ENCODE measurements around the gene CYP11A1.

Gene CYP11A1

DNA sequence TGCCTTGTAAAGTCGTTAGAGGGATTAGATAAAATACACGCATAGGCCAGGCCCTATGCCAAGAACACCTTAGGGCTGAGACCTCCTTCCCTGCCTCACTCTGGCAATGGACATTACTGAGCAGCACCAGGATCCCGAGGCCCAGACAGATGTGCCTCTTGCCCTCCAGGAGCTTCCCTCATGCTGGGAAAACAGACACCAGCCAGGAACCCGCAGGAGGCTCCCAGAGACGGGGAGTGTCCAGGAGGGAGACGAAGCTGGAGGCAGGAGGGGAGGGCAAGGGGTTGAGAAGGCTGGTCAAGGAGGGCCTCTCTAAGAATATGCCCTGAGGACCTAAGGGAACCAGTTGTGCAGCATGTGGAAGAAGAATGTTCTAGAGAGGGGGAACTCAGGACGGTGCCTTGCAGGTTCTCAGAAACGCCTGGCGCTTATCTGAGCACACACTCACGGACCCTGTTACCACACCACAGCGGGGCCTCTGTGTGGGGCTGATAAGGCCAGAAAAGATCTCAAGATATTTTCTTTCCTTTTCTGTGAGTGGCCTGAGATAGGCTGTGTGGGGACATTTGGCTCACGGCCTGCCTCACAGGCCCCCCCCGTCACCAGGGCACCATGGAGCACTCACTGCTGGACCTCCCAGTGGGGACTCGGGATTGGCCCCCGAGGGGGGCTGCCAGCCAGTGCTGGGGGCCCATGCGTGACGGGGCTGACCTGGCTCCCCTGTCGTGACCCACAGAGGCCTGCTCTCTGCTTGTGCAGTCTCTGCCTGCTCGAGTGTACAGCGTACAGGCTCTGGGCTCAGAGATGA, 22.0 kb upstream of the CYP11A1 start:
- in situ Hi-C loops (cut with HindIII; ENCODE audit: low sequenced_read_pairs) = no loop called here

DNA sequence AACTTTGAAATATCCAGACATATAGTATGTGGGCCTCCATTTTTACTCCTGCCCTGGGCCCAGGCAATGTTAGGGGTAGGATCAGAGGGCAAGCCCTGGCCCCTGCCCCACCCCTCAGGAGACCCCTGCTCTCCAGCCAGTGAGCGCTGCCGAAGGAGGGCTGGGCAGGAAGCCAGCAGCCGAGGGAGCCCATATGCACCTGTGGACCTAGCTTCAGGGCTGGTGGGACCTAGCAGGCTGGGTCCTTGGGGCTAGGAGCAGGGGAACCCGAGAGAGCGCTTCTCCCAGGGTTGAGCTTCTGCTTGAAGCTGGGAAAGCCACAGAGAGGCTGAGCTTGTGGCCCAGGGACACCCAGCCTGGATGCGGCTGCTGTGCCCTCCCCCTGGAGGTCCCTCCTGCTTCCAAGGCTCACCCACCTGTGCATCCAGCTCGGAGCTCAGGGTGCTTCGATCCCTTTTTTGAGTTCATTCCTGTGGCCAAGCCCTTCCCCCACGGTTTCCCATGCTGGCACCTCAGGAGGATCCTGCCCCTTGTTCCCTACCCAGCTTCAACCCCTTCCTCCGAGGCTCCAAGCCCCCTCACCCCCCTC, 21.0 kb upstream of the CYP11A1 start:
- in situ Hi-C loops (cut with HindIII; ENCODE audit: low sequenced_read_pairs) = no loop called here

DNA sequence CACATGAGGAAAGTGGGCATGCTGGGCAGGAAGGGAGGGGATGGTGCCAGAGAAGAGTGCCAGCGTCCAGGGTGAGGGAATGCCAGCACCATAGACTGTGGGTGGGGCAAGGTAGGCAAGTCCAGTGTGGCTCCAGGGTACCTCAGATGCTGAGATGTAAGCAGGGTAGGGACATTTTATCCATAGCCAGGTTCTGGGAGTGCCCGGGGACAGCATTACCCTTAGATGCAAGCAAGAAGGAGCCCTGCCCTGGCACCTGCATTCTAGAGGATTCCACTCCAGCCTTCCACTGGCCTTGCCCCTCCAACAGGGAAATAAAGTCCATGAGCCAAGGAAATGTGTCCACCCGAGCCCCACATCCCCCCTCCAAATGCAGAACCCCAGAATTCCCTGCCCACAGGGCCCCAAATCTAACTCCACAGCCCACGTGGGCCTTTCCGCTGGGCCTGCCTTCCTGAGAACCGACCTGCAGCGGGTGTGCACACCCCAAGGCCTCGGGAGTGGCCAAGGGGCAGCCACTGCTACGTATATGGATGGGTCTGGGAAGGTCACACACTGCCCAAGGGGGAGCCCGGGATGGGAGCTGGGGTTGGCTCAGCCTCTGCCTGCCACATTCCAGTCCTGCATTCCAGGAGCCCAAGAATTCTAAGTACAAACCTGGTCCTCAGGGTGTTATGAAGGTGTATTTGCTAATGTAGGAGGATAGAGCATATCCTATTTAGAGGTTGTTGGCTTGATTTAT, 20.3 kb upstream of the CYP11A1 start:
- in situ Hi-C loops (cut with HindIII; ENCODE audit: low sequenced_read_pairs) = no loop called here

DNA sequence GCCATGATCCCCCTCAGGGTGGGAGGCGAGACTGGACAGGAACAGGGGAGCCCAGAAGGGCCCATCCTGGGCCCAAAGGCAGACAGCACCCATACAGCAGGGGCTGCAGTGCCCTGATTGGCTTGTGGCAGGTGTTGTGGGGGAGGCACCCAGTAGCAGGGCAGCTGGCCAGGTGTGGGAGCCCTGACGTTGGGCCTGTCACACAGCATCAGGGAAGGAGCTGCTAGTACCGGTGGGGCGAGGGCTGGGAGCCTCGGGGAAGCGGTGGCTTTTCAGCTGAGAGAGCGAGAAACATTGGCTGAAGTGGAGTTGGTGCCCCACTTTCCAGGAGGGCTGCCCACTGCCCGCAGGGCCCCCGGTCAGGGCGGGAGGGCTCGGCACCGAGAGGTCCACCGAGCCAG, 19.7 kb upstream of the CYP11A1 start:
- in situ Hi-C loops (cut with HindIII; ENCODE audit: low sequenced_read_pairs) = no loop called here

DNA sequence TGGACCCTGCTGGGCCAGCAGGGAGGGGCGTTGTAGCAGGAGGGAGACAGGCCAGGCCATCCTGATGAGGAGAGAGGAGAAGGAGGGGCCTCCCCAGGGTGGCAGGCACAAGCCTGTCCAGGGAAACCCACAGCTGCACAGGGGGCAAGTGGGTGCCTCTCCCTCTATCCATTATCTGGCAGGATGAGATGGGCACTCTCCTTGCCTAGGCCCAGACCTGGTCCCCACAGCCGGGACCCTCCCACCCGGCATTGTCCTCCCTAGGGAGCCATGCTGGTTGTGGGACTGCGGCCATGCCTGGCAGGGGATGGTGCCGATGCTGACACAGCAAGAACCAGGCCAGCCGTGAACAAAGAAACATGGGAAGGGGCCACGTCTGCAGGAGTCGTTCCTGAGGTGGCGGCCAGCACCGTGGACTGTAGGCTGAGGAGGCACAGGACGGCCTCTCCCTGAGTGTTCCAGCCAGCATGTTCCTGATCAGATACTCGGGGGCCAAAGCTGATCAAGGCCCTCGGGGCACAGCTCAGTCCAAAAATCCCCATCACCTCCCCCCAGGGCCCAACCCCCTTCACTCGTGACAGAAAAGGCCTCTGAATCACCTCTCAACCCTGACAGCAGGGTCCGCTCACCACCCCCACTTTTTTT, 19.2 kb upstream of the CYP11A1 start:
- in situ Hi-C loops (cut with HindIII; ENCODE audit: low sequenced_read_pairs) = no loop called here

DNA sequence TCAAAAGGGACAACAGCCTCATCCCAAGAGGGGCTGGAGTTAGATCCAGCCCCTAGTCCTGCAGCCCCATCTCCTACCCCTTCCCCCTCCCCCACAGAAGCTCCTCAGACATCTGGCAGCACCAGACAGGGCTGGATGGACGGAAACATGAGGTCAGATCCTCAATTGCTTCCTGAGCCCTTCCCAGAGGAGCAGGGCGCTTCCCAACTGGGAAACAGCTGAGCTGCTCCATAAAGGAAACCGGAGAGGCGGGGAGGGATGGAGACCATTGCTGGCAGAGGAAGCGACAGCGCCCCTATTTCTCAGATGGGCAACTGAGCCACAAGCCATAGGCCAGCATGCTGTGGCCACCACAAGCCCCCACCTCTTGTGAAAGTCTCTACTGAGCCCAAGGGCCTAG, 18.3 kb upstream of the CYP11A1 start:
- in situ Hi-C loops (cut with HindIII; ENCODE audit: low sequenced_read_pairs) = no loop called here

DNA sequence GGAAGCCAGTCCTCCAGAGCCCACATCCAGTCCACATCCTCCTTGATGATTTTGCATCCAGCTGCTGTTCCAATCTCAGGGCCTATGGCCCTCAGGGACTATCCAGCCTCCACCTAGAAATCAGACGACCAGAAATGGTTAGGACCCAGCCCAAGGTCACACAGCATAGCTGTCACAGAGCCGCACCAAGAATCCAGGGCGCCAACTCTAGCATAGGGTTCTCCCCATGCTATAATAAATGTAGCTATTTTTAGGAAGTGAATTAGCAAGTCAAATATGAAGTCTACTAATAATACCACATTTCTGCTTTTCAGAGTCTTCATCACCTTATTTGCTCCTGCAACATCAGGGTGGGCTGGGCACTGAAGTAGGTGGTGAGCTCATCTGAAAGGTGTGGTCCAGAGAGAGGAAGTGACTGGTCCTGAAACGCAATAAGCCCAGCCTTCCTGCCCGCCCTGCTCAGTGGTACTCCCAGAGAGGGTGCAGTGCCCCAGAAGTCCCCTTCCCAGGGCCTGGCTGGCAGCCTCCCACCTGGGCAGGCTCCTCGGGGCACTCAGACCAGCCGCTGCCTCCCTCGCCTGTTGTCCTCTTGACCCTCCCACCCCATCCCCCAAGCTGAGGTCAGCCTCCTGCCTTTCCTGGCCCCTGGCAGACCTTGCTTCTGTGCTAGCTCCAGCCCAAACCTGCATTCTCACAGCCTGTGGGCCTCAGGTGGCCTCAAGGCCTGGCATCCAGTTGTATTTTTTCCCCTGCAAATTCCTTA, 17.6 kb upstream of the CYP11A1 start:
- in situ Hi-C loops (cut with HindIII; ENCODE audit: low sequenced_read_pairs) = no loop called here

DNA sequence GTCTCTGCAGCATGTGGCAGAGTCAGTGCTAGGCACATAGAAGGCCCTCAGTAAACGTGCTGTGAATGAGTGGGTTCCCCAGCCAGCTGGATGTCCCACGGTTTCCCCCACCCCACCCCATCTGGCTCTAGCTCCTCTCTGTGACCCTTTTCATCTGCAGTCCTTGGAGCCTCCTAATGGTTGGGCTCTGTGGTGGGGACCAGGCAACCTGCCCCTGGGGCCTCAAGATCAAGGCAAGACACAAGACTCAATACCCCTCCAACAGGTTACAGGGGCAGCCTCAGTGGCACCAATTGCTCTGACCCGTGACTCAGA, 17.1 kb upstream of the CYP11A1 start:
- in situ Hi-C loops (cut with HindIII; ENCODE audit: low sequenced_read_pairs) = no loop called here

DNA sequence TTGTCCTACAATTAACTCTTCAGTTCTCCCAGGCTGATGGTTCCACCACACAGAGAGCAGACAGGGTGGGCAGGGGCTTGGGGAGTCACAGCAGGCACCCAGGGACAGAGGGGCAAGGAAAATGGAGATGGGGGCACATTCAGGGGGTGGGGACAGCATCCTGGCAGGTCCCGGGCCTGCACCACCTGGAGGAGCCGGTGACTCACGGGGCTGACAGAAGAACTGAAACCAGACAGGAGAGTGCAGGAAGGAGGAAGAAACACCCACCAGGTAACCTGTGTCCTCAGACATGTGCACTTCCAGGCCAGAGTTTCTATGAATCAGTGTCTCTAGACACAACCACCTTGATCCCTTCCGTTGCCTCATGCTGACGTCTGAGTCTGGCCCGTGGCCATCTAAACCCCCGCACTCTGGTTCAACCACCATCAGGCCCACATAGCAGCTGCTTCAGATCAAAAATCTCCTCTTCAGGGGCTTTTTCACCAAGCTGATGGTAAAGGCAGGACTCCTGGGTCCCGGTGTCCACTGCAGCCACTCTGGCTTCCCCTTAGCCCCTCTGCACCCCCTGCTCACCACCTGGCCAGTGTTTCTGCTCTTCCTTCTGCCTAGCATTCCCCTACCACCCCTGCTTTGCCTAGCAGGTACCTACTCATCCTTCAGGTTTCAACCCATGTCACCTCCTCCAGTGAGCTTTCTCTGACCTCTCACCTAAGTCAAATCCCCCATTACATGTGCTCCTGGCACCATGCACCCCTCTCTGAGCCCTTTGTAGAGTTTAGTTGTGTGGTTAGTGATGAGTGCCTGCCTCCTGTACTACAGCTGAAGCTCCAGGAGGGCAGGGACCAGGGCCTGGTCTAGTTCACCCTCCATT, 16.5 kb upstream of the CYP11A1 start:
- in situ Hi-C loops (cut with HindIII; ENCODE audit: low sequenced_read_pairs) = no loop called here

DNA sequence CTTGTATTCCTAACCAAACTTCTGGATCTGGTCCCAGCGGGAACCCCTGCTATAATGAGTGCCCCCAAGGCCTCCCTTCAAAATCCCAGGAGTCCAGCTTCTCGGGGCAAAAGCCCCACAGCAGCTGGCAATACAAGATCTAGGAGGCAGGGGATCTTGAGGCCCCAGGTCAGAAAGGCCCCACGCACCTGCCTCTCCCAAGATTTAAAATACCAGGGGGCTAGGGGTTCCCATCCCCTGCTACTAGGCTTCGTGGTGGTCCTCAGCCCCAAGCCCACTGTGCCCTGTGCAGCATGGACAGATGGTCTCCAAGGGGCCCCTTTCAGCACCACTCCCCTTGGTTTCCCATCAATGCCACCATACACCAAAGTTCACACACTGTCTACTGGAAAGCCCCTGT, 15.8 kb upstream of the CYP11A1 start:
- in situ Hi-C loops (cut with HindIII; ENCODE audit: low sequenced_read_pairs) = no loop called here

DNA sequence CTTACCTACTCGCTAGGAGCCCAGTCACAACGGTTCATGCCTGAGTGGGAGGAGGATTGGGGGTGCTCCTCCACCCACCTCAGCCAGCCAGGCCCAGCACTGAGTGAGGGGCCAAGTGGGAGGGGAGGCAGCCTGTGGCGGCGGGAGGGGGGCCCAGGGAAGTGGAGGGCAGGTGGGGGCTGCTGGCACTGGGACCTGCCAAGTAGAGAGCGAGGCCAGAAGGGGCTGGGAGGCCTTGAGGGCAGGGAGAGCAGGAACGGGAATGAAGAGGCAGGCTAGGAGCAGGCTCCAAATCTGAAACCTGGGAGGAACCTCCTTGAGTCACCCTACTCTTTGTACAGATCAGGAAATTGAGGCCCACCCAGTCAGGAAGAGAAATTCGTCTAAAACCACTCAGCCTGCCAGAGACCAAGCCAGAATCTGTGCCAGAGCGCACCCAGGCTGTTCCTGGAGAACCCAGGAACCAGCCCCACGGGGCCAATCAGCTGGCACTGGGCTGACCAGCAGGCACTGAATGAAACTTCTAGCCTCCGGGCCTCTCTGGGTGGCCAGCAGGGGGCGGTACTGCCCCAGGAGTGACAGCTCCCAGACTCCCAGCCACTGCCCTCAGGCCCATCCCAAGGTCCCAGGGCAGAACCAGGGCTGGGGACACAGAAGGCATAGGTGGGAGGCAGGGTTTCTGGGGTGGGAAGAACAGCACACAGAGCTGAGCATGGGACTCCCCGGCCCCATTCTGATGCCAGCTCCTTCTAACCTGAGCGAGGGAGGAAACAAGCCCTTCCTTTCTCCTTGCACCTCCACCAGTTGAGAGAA, 14.8 kb upstream of the CYP11A1 start:
- in situ Hi-C loops (cut with HindIII; ENCODE audit: low sequenced_read_pairs) = no loop called here

DNA sequence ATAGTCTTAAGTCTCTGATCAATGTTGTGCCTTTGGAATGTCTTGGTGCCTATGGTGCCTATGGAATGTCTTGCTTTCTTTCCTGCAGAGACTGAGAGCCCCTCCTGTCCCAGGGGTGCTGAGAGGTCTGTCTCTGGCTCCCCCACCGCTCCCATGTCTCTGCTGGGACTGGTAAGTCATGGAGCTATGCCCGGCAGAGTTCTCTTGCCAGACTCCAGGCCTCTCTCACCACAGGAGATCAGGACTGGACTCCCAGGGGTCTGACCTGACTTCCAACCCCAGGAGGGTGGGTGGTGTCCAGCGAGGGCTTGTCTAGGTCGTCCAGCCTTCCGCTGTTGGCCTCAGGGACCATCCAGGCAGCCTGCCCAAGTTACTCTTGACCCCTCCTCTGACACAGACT, 14.0 kb upstream of the CYP11A1 start:
- in situ Hi-C loops (cut with HindIII; ENCODE audit: low sequenced_read_pairs) = no loop called here

DNA sequence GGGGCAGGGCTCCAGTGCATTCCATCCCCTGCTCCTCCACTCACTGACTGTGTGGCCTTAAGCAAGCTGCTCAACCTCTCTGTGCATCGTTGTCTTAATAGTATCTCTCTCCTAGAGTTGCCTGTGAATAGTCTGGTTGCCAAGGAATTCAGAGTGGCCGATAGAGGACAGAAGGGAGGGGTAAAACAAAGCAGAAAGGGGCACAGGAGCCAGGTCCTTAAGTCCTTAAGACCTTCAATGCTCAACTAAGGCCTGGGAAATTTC, 13.7 kb upstream of the CYP11A1 start:
- in situ Hi-C loops (cut with HindIII; ENCODE audit: low sequenced_read_pairs) = no loop called here

DNA sequence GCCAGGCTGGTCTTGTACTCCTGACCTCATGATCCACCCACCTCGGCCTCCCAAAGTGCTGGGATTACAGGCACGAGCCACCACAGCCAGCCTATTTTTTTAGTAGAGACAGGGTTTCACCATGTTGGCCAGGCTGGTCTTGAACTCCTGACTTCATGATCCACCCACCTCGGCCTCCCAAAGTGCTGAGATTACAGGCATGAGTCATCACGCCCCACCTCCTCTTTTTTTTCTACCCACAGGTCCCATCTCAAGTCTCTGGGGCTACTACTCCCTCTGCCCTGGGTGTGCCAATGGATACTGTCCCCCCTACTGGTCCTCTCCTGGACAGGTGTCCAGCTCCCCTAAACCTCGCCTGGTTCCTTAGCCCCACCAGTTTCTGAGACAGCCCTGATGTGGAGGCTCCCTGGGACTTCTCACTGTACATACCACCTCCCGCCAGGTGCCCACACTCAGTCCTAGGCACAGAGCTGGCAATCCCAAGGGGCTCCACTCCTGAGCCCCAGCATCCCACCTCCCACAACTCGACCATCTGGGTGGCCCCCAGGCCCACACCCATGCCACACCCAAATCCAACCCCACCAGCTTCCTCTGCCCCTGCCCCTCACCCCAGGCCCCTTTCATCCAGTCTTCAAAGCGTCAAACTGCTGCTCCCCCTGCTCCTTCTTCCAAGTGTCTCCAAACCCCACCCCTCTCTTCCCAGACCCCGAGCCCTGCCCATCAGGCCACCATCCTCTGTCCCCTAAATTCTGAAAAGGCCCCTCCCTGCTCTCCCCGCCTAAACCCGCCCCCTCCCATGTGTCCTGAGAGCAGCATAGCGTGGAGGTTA, 13.1 kb upstream of the CYP11A1 start:
- in situ Hi-C loops (cut with HindIII; ENCODE audit: low sequenced_read_pairs) = no loop called here

DNA sequence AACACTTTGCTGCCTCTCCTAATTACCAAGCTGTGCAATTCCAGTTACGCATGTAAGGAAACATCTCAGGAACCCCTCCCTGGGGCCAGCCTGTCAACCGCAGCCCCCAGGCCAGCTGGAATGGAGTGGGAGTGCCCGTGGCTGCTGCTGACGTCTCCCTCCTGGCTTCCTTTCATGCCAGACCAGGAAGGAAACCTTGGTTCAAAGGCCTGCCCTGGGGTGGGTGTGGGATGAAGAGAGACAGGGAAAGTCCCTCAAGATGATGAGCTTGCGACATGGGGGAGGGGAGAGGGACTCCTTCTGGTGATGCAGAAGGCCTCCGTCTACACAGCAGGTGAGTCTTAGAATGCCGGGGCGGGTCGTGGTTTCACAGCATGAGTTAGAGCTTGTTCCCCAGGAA, 11.4 kb upstream of the CYP11A1 start:
- in situ Hi-C loops (cut with HindIII; ENCODE audit: low sequenced_read_pairs) = loop anchor here (5.0 kb wide), 2 partner anchors 63 to 118 kb away; no protein-coding TSS in a partner anchor

DNA sequence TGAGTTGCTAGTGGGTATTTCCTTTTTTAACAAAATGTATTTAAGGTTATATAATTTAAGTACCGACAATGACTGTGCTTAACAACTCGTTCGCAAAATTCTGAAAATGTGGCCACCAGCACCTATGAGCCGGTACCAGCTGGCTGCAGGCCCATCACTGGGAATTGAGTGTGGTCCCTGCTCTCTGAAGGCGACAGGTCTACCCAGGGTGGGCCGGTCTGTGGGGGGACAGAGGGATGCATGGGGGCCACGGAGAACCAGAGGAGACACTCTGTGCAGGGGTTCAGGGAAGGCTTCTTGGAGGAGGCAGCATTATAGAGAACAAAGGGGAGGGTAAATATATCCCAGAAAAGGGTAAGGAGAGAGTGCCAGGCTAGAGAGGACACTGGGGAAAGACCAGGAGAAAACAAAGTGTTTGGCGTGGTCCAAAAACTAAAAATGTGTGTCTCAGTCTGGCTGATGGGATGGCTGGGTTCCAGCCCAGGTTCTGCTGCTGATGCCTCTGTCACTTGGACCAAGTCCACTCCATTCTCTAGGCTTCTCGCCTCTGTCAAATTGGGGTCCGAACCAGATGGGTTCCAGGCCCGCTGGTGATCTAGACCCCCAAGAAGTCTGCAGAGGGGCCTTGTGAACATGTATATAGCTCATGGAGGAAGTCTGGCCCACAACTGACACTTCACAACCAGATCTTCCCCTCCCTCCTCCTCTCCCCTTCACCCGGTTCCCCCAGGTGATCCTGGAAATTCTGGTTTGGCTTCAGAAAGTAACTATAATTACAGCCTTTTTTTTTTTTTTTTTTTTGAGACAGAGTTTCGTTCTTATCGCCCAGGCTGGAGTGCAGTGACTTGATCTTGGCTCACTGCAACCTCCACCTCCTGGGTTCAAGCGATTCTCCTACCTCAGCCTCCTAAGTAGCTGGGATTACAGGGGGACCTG, 10.7 kb upstream of the CYP11A1 start:
- in situ Hi-C loops (cut with HindIII; ENCODE audit: low sequenced_read_pairs) = loop anchor here (5.0 kb wide), 2 partner anchors 64 to 119 kb away; no protein-coding TSS in a partner anchor

DNA sequence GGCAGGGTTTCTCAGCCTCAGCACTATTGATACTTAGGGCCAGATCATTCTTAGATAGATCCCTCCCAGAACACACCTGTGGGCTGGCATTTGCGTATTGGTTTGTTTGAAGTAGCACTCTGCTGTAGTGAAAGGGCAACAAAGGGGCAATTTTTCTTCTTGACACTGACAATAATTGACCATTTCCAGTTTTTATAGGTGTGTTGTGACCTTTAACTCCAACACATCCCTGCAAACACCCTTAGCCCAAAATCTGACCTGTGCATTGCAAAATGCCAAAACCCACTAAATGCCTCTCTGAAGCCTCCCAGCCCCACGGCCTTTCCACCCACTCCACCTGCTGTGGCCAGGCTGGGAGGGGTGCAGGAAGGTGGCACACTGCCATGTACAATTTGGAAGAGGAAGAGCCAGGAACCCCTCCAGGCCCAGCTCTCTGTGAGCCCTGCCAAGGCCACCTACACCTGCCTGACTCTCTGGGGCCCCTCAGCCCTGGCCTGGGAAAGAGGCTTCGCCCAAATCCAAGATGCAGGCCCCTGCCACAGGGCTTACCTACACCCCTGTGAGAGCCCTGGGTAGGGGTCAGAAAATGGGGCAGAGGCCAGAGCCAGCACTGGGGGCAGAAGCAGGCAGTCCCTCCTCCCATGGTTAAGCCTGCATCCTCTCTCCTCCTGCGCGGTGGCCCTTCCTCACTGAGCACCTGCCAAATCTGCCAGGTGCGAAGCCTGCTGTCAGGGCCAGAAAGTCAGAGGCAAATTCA, 9.6 kb upstream of the CYP11A1 start:
- in situ Hi-C loops (cut with HindIII; ENCODE audit: low sequenced_read_pairs) = loop anchor here (5.0 kb wide), 2 partner anchors 65 to 120 kb away; no protein-coding TSS in a partner anchor

Data from endothelial cell of hepatic sinusoid (primary cell).